ENCODE data around the gene FHIT.

The FHIT gene

GRCh38 chr3:59979542-59979941, 1271.7 kb downstream of the FHIT start:
- no peaks in the 10 kb centered on the region for H3K4me1 ChIP-seq (ENCODE audit: control insufficient read depth, insufficient read depth, low read length, unreplicated experiment)
- H3K27me3 ChIP-seq (ENCODE audit: insufficient read depth, low read length): no peaks in the 10 kb centered on the region
- H3K36me3 ChIP-seq (ENCODE audit: insufficient read depth, low read length): no peaks in the 10 kb centered on the region
- no peak overlapping the region for H2AFZ ChIP-seq (ENCODE audit: low read length, unreplicated experiment)
- H3K4me3 ChIP-seq (ENCODE audit: low read depth, low read length): no peak overlapping the region
- no peaks in the 10 kb centered on the region for H3K79me2 ChIP-seq (ENCODE audit: control insufficient read depth, insufficient read depth, low read length, unreplicated experiment)
- H3K27ac ChIP-seq (ENCODE audit: low read depth, low read length): no peak overlapping the region

DNA sequence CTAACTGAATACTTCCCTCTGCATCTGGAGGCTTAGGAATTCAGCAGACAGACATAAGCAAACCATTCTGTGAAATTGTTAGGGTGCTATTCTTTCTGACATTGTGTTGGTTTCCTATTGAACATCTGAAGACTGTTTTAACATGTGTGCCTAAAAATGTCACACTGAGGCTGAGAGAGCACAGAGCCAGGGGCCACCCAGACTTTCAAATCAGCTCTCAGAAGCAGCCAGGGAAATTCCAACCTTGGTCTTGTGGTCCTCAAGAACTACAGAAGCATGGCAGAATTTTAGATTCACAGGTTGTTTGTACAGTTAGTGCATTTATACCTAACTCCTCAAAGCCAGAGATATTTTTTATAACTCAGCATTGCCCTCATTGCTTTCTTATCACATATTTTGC, 1272.3 kb downstream of the FHIT start:
- Histone ChIP-seq H3K4me1 (ENCODE audit: control insufficient read depth, insufficient read depth, low read length, unreplicated experiment) (no peaks in the 10 kb centered on the region), H3K4me3 (ENCODE audit: low read depth, low read length) (no peak overlapping the region), H3K79me2 (ENCODE audit: control insufficient read depth, insufficient read depth, low read length, unreplicated experiment) (no peaks in the 10 kb centered on the region), H2AFZ (ENCODE audit: low read length, unreplicated experiment) (no peak overlapping the region), H3K27me3 (ENCODE audit: insufficient read depth, low read length) (no peaks in the 10 kb centered on the region), H3K27ac (ENCODE audit: low read depth, low read length) (no peak overlapping the region), H3K36me3 (ENCODE audit: insufficient read depth, low read length) (no peaks in the 10 kb centered on the region)

GRCh38 chr3:59970796-59971195, 1280.5 kb downstream of the FHIT start:
- Histone ChIP-seq H3K4me3 (ENCODE audit: low read depth, low read length) (no peak overlapping the region), H3K4me1 (ENCODE audit: control insufficient read depth, insufficient read depth, low read length, unreplicated experiment) (no peaks in the 10 kb centered on the region), H3K27ac (ENCODE audit: low read depth, low read length) (no peak overlapping the region), H3K27me3 (ENCODE audit: insufficient read depth, low read length) (no peaks in the 10 kb centered on the region), H3K79me2 (ENCODE audit: control insufficient read depth, insufficient read depth, low read length, unreplicated experiment) (no peaks in the 10 kb centered on the region), H2AFZ (ENCODE audit: low read length, unreplicated experiment) (no peak overlapping the region), H3K36me3 (ENCODE audit: insufficient read depth, low read length) (no peaks in the 10 kb centered on the region)

DNA sequence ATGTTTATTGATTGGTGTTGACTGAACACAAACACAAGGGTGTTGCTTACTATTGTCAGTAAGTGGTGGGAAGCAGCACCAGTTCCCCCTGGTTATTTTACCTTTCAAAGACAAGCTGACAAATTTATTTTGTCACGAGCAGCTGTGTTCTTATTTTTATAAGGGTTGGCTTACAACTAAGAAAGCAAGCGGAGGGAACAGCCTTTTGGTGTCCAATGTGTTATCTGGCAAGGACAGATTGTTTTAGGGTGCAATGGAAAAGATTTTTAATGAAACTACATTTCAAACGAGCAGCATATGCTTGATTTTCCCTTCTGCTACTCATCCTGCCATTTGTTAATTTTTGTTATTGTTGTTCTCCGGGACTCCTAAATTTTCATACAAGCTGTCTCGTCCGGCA, 1280.9 kb downstream of the FHIT start:
- no peak overlapping the region for H3K27ac ChIP-seq (ENCODE audit: low read depth, low read length)
- H3K4me1 ChIP-seq (ENCODE audit: control insufficient read depth, insufficient read depth, low read length, unreplicated experiment): no peaks in the 10 kb centered on the region
- H3K27me3 ChIP-seq (ENCODE audit: insufficient read depth, low read length): no peaks in the 10 kb centered on the region
- H3K36me3 ChIP-seq (ENCODE audit: insufficient read depth, low read length): no peaks in the 10 kb centered on the region
- no peaks in the 10 kb centered on the region for H3K79me2 ChIP-seq (ENCODE audit: control insufficient read depth, insufficient read depth, low read length, unreplicated experiment)
- H3K4me3 ChIP-seq (ENCODE audit: low read depth, low read length): no peak overlapping the region
- no peak overlapping the region for H2AFZ ChIP-seq (ENCODE audit: low read length, unreplicated experiment)

DNA sequence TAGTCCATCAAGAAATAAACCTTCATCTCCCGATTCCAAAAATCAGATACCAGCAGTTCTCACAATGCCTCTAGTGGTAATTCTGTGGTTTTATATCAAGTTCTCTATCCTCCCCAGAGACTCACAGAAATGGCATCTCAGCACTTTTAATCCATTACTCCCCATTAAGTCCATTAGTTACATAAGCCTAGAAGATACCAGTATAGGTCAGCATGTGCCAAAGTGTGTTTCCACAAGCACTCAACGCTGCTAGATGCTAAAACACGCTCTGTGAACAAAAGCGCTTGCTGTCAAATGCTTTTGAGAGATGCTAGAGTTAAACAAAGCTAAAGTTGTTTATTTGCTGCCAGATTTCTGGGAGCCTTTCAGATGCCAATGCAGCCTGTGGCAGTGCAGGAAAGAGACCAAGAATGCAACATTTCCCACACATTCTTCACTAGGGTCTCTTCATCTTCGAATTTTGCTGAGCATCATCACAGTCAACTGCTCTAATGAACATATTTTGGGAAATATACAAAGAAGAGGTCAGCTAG, 1282.7 kb downstream of the FHIT start:
- Histone ChIP-seq H3K4me1 (ENCODE audit: control insufficient read depth, insufficient read depth, low read length, unreplicated experiment) (no peaks in the 10 kb centered on the region), H3K4me3 (ENCODE audit: low read depth, low read length) (no peak overlapping the region), H3K79me2 (ENCODE audit: control insufficient read depth, insufficient read depth, low read length, unreplicated experiment) (no peaks in the 10 kb centered on the region), H3K27ac (ENCODE audit: low read depth, low read length) (no peak overlapping the region), H3K27me3 (ENCODE audit: insufficient read depth, low read length) (no peaks in the 10 kb centered on the region), H2AFZ (ENCODE audit: low read length, unreplicated experiment) (no peak overlapping the region), H3K36me3 (ENCODE audit: insufficient read depth, low read length) (no peaks in the 10 kb centered on the region)

- Histone ChIP-seq H3K27me3 (ENCODE audit: insufficient read depth, low read length) (no peaks in the 10 kb centered on the region), H3K4me3 (ENCODE audit: low read depth, low read length) (no peak overlapping the region), H3K36me3 (ENCODE audit: insufficient read depth, low read length) (no peaks in the 10 kb centered on the region), H3K4me1 (ENCODE audit: control insufficient read depth, insufficient read depth, low read length, unreplicated experiment) (no peaks in the 10 kb centered on the region), H3K79me2 (ENCODE audit: control insufficient read depth, insufficient read depth, low read length, unreplicated experiment) (no peaks in the 10 kb centered on the region), H2AFZ (ENCODE audit: low read length, unreplicated experiment) (no peak overlapping the region), H3K27ac (ENCODE audit: low read depth, low read length) (no peak overlapping the region)
Observed at GRCh38 chr3:59963676-59964075, 1287.6 kb downstream of the FHIT start.

GRCh38 chr3:59957150-59957549, 1294.1 kb downstream of the FHIT start:
- H3K27me3 ChIP-seq (ENCODE audit: insufficient read depth, low read length): no peaks in the 10 kb centered on the region
- H3K27ac ChIP-seq (ENCODE audit: low read depth, low read length): no peak overlapping the region
- no peaks in the 10 kb centered on the region for H3K36me3 ChIP-seq (ENCODE audit: insufficient read depth, low read length)
- H3K4me3 ChIP-seq (ENCODE audit: low read depth, low read length): no peak overlapping the region
- H2AFZ ChIP-seq (ENCODE audit: low read length, unreplicated experiment): no peak overlapping the region
- no peaks in the 10 kb centered on the region for H3K4me1 ChIP-seq (ENCODE audit: control insufficient read depth, insufficient read depth, low read length, unreplicated experiment)
- H3K79me2 ChIP-seq (ENCODE audit: control insufficient read depth, insufficient read depth, low read length, unreplicated experiment): no peaks in the 10 kb centered on the region

DNA sequence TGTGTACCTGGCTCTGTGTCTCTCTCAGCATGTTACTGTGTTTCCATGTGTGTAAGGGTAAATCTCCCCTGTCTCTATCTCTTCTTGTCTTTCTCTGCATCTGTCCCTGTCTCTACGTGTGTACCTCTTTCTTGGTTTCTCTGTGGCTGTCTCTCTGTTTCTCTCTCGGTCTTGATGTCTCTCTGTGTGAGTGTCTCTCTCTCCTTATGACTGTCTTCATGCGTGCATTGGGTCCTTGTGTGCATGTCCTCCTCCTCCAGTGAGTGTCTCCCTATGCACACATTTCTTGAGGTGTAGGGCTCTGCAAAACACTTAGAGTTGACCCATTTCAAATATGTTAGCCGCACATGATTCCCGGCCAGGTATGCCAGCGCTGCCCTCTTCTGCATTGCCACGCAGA, 1298.1 kb downstream of the FHIT start:
- Histone ChIP-seq H3K4me1 (ENCODE audit: control insufficient read depth, insufficient read depth, low read length, unreplicated experiment) (no peaks in the 10 kb centered on the region), H3K27ac (ENCODE audit: low read depth, low read length) (no peak overlapping the region), H3K36me3 (ENCODE audit: insufficient read depth, low read length) (no peaks in the 10 kb centered on the region), H2AFZ (ENCODE audit: low read length, unreplicated experiment) (no peak overlapping the region), H3K79me2 (ENCODE audit: control insufficient read depth, insufficient read depth, low read length, unreplicated experiment) (no peaks in the 10 kb centered on the region), H3K27me3 (ENCODE audit: insufficient read depth, low read length) (no peaks in the 10 kb centered on the region), H3K4me3 (ENCODE audit: low read depth, low read length) (no peak overlapping the region)

GRCh38 chr3:59949311-59949710, 1301.9 kb downstream of the FHIT start:
- no peak overlapping the region for H2AFZ ChIP-seq (ENCODE audit: low read length, unreplicated experiment)
- no peak overlapping the region for H3K27ac ChIP-seq (ENCODE audit: low read depth, low read length)
- H3K4me3 ChIP-seq (ENCODE audit: low read depth, low read length): no peak overlapping the region
- H3K79me2 ChIP-seq (ENCODE audit: control insufficient read depth, insufficient read depth, low read length, unreplicated experiment): no peaks in the 10 kb centered on the region
- H3K36me3 ChIP-seq (ENCODE audit: insufficient read depth, low read length): no peaks in the 10 kb centered on the region
- H3K4me1 ChIP-seq (ENCODE audit: control insufficient read depth, insufficient read depth, low read length, unreplicated experiment): no peaks in the 10 kb centered on the region
- no peaks in the 10 kb centered on the region for H3K27me3 ChIP-seq (ENCODE audit: insufficient read depth, low read length)

DNA sequence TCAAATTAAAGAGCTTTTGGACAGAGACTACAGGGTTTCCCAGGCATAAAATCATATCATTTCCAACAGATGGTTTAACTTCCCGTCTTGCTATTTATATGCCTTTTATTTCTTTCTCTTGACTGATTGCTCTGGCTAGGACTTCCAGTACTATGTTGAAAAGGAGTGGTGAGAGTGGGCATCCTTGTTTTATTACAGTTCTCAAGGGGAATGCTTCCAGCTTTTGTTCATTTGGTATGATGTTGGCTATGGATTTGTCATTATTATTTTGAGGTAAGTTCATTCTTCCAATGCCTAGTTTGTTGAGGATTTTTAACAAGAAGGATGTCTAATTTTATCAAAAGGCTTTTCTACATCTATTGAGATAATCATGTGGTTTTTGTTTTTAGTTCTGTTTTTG, 1304.9 kb downstream of the FHIT start:
- no peaks in the 10 kb centered on the region for H3K36me3 ChIP-seq (ENCODE audit: insufficient read depth, low read length)
- H3K27ac ChIP-seq (ENCODE audit: low read depth, low read length): no peak overlapping the region
- no peak overlapping the region for H3K4me3 ChIP-seq (ENCODE audit: low read depth, low read length)
- no peaks in the 10 kb centered on the region for H3K4me1 ChIP-seq (ENCODE audit: control insufficient read depth, insufficient read depth, low read length, unreplicated experiment)
- H3K79me2 ChIP-seq (ENCODE audit: control insufficient read depth, insufficient read depth, low read length, unreplicated experiment): no peaks in the 10 kb centered on the region
- no peaks in the 10 kb centered on the region for H3K27me3 ChIP-seq (ENCODE audit: insufficient read depth, low read length)
- H2AFZ ChIP-seq (ENCODE audit: low read length, unreplicated experiment): no peak overlapping the region

DNA sequence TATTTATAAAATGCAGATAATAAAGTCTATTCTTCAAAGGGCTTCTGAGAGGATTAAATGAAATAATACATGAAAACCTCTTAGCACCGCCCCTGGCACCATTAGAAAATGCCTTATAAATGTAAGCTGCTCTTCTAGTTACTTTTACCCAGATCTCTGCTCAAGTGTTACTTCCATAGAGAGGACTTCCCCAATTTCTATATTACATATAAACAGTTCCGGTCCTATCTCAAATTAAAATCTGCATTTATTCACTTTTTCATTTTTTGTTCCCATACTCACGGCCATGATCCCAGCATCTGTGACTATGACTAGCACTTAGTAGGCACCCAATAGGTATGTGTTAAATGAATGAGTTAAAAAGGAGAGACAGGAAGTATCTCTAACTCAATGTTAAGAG, 1310.5 kb downstream of the FHIT start:
- Histone ChIP-seq H3K27ac (ENCODE audit: low read depth, low read length) (no peak overlapping the region), H2AFZ (ENCODE audit: low read length, unreplicated experiment) (no peak overlapping the region), H3K4me3 (ENCODE audit: low read depth, low read length) (no peak overlapping the region), H3K27me3 (ENCODE audit: insufficient read depth, low read length) (no peaks in the 10 kb centered on the region; the same call in 1 of the 2 replicates), H3K79me2 (ENCODE audit: control insufficient read depth, insufficient read depth, low read length, unreplicated experiment) (no peaks in the 10 kb centered on the region), H3K36me3 (ENCODE audit: insufficient read depth, low read length) (no peaks in the 10 kb centered on the region), H3K4me1 (ENCODE audit: control insufficient read depth, insufficient read depth, low read length, unreplicated experiment) (no peaks in the 10 kb centered on the region)

Measured in ACC112 (cell line).